Spleen (tissue), 11 donors: ENCODE measurements around the gene GAS7. TPM values are rescaled to one million over a fixed set of nuclear protein-coding genes. Genes with fewer than 3 reads are reported as not detected.

Experiments used
- DNase-seq: peaks from one replicate; pipeline ENCODE4 v3.0.0-alpha.2; 2020
- H3K27ac ChIP-seq, 8 donors: fragments of 200-600 bp; sonication (generic) in 7 of 8; 1 replicate in 4 of 8; 2 replicates in 4 of 8; pipeline versions ENCODE4 v1.5.0 to v1.8.0; 2016 to 2021; ENCODE audit warnings: inconsistent platforms in 4 of 8, mild to moderate bottlenecking in 4 of 8, moderate library complexity in 1 of 8
- H3K27me3 ChIP-seq, 7 donors: fragments of 200-600 bp; sonication (generic) in 6 of 7; replicated peaks in 1 of 7; 1 replicate in 4 of 7; 2 replicates in 3 of 7; pipeline versions ENCODE4 v1.5.0 to v1.8.0; 2016 to 2021; ENCODE audit warnings: inconsistent platforms in 3 of 7, mild to moderate bottlenecking in 1 of 7
- H3K36me3 ChIP-seq, 6 donors: fragments of 200-600 bp; sonication (generic) in 5 of 6; 1 replicate in 4 of 6; 2 replicates in 2 of 6; pipeline versions ENCODE4 v1.5.0 to v1.8.0; 2016 to 2021; ENCODE audit warnings: inconsistent platforms in 2 of 6
- H3K4me1 ChIP-seq, 6 donors: fragments of 200-600 bp; sonication (generic) in 5 of 6; 1 replicate in 3 of 6; 2 replicates in 3 of 6; pipeline versions ENCODE4 v1.5.0 to v1.8.0; 2016 to 2021; ENCODE audit warnings: inconsistent platforms in 3 of 6
- H3K4me3 ChIP-seq, 8 donors: fragments of 200-600 bp; sonication (generic) in 7 of 8; 1 replicate in 4 of 8; 2 replicates in 4 of 8; pipeline versions ENCODE4 v1.5.0 to v1.8.0; 2016 to 2021; ENCODE audit warnings: inconsistent platforms in 4 of 8, mild to moderate bottlenecking in 4 of 8, moderate library complexity in 2 of 8
- H3K9me3 ChIP-seq, 8 donors: fragments of 200-600 bp; sonication (generic) in 7 of 8; 1 replicate in 4 of 8; 2 replicates in 4 of 8; pipeline versions ENCODE4 v1.5.0 to v1.8.0; 2016 to 2021; ENCODE audit warnings: inconsistent platforms in 4 of 8
- CTCF ChIP-seq, 11 experiments: fragments of 200-600 bp in 7 of 11; fragments of 450-650 bp in 4 of 11; sonication (generic) in 4 of 11; IDR thresholded peaks in 8 of 11; conservative IDR thresholded peaks in 3 of 11; 1 replicate in 7 of 11; 2 replicates in 4 of 11; pipeline versions ENCODE4 v1.4.0 to v1.8.0; 2016 to 2021; ENCODE audit warnings: antibody characterized with exemption in 11 of 11, inconsistent platforms in 4 of 11, mild to moderate bottlenecking in 1 of 11
- POLR2A ChIP-seq, 3 donors: fragments of 450-650 bp; IDR thresholded peaks; one replicate each; pipeline ENCODE4 v1.5.1; 2017; ENCODE audit warnings: antibody characterized with exemption in 3 of 3, mild to moderate bottlenecking in 1 of 3
- POLR2AphosphoS5 ChIP-seq, 3 donors: sonication (generic); formaldehyde crosslinking; IDR thresholded peaks; one replicate each; pipeline ENCODE4 v1.5.1; 2017; ENCODE audit warnings: antibody characterized with exemption in 3 of 3
- WGBS, 5 donors: extraction: QIAGEN DNeasy Blood & Tissue Kit in 3 of 5; methylation state at CpG; one replicate each; pipeline versions ENCODE4 v1.1.5 to v1.1.7; 2013 to 2018; 5-methylcytosine and 5-hydroxymethylcytosine counted together
- intact Hi-C: fragments of 100-400 bp; cut with DNase I; formaldehyde crosslinking; loops from one replicate; pipeline ENCODE4 v1.15.0; 2023; ENCODE audit warnings: low total_unique reads
- polyA plus RNA-seq, 3 donors: library from polyadenylated mRNA; stranded (reverse); fragments of 200-250 nt; gene quantifications; one replicate each; pipeline ENCODE4 v1.2.1, GENCODE V29; 2013
- total RNA-seq, 7 donors: library from RNA; depleted of rRNA in 3 of 7; stranded (reverse); fragments of >200 nt in 3 of 7; fragmentation: NEBNext Ultra II Directional in 4 of 7; extraction: Animal tissue kit (Norgen Biotek cat#: 25700) in 4 of 7; gene quantifications; one replicate each; pipeline versions ENCODE4 v1.1.0 to v1.2.1, GENCODE V29; 2016 to 2021
- donor health status: healthy with polysubstance abuse.
- donor health status: DM: no; HTN: no; CAD: no; lungs with moderate emphysema.
- donor health status: DM: no; HTN: no; CAD: no.
- donor health status: Bipolar disorder and iron deficiency.
- donor health status: healthy.
- donor health status: DM: no; HTN: no; CAD: no.
- donor health status: DM: yes; HTN: yes; CAD: no.

Gene GAS7
- total and polyA plus RNA-seq, 10 donors = 4.1 to 127 (median 60.9) TPM

GRCh38 chr17:10177131-10177912, 21.1 kb downstream of the GAS7 start:
- Histone ChIP-seq H3K27ac (no peak overlapping the region), H3K36me3 (no peaks in the 10 kb centered on the region), H3K27me3 (no peaks in the 10 kb centered on the region), H3K4me1 (peaks cover 8 to 81% (median 21%) of the 10 kb centered on the region in 6 donors), H3K9me3 (no peaks in the 10 kb centered on the region), H3K4me3 (no peak overlapping the region)
- DNase-seq = peak; percentile 10
- 83 to 89% (median 84%) methylated on average over 6 of the region's 6 CpGs for WGBS, 5 donors
- TF ChIP-seq POLR2A (IDR thresholded peaks at IDR 0.05) (no peak), CTCF (IDR thresholded peaks at IDR 0.05 in 8 of 11, conservative IDR thresholded peaks at IDR 0.05 in 3 of 11) (no peak), POLR2AphosphoS5 (IDR thresholded peaks at IDR 0.05) (no peak)
- intact Hi-C loops = no loop called here

- Histone ChIP-seq H3K4me3 (no peak overlapping the region), H3K27ac (no peak overlapping the region), H3K36me3 (no peaks in the 10 kb centered on the region), H3K27me3 (no peaks in the 10 kb centered on the region), H3K4me1 (peaks cover 9 to 78% (median 37%) of the 10 kb centered on the region in 6 donors), H3K9me3 (no peaks in the 10 kb centered on the region)
- intact Hi-C loops = no loop called here
- 75 to 84% (median 80%) methylated on average over 3 of the region's 3 CpGs for WGBS, 5 donors
- TF ChIP-seq CTCF (IDR thresholded peaks at IDR 0.05 in 8 of 11, conservative IDR thresholded peaks at IDR 0.05 in 3 of 11) = no peak
- no peak for TF ChIP-seq POLR2A (IDR thresholded peaks at IDR 0.05)
- no peak for TF ChIP-seq POLR2AphosphoS5 (IDR thresholded peaks at IDR 0.05)
- DNase-seq = no peak
Observed at GRCh38 chr17:10173913-10174312, 24.5 kb downstream of the GAS7 start.

- WGBS, 5 donors = 87 to 97% (median 96%) methylated on average over 6 of the region's 6 CpGs
- H3K4me3 ChIP-seq = no peak overlapping the region
- H3K27ac ChIP-seq = peak overlapping the region in 4 of 8 donors; percentile 61 to 76 (median 70)
- DNase-seq = no peak
- no peaks in the 10 kb centered on the region for H3K9me3 ChIP-seq
- TF ChIP-seq POLR2AphosphoS5 (IDR thresholded peaks at IDR 0.05) (no peak), CTCF (IDR thresholded peaks at IDR 0.05 in 8 of 11, conservative IDR thresholded peaks at IDR 0.05 in 3 of 11) (no peak), POLR2A (IDR thresholded peaks at IDR 0.05) (no peak)
- intact Hi-C loops = no loop called here
- H3K4me1 ChIP-seq = peaks cover 7 to 75% (median 31%) of the 10 kb centered on the region in 6 donors
- no peaks in the 10 kb centered on the region for H3K36me3 ChIP-seq
- no peaks in the 10 kb centered on the region for H3K27me3 ChIP-seq
Observed at GRCh38 chr17:10172778-10173177, 25.6 kb downstream of the GAS7 start.

GRCh38 chr17:10172241-10172741, 26.1 kb downstream of the GAS7 start:
- Histone ChIP-seq H3K4me1 (peaks cover 7 to 73% (median 31%) of the 10 kb centered on the region in 6 donors), H3K36me3 (no peaks in the 10 kb centered on the region), H3K9me3 (no peaks in the 10 kb centered on the region), H3K27me3 (no peaks in the 10 kb centered on the region), H3K27ac (peak overlapping the region in 5 of 8 donors; percentile 48 to 76 (median 67)), H3K4me3 (peak overlapping the region in 1 of 8 donors; percentile 23)
- 10 to 22% (median 21%) methylated on average over 2 to 3 of the region's 3 CpGs for WGBS, 5 donors
- TF ChIP-seq POLR2A (IDR thresholded peaks at IDR 0.05) = no peak
- TF ChIP-seq CTCF (IDR thresholded peaks at IDR 0.05 in 8 of 11, conservative IDR thresholded peaks at IDR 0.05 in 3 of 11) = no peak
- TF ChIP-seq POLR2AphosphoS5 (IDR thresholded peaks at IDR 0.05) = peak in 2 of 3 donors; percentile 9 to 34
- peak; percentile 78 for DNase-seq
- intact Hi-C loops = no loop called here
